ENCODE data around the gene LELP1.

LELP1 gene

DNA sequence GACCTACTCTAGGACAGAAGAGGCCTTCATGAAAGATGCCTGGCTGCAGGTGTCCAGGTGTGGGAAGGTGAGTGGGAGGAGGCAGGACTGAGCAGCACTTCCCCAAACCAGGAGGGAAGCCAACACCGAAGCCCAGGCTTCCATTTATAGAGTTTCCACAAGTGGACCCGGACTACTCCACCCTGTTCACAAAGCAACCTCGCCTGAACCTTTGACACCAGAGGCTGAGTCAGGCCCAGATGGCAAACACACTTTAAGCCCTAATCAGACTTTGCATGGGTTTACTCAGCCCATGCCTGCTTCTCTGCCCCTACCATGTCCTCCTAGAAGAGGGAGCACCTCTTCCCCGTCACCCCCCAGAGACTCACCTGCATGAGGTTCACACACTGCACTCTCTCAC lies 28.1 kb downstream of the LELP1 start:
- Histone ChIP-seq H3K27me3 (ENCODE audit: control insufficient read depth, insufficient read depth, low read length) (no peaks in the 10 kb centered on the region), H3K36me3 (ENCODE audit: control insufficient read depth, insufficient read depth, low read length) (no peaks in the 10 kb centered on the region), H3K4me3 (ENCODE audit: low read depth, low read length) (no peak overlapping the region), H3K9me3 (ENCODE audit: control insufficient read depth, insufficient read depth, low read length) (no peaks in the 10 kb centered on the region), H3K4me1 (ENCODE audit: control insufficient read depth, insufficient read depth, low read length) (no peaks in the 10 kb centered on the region), H3K9ac (ENCODE audit: low read depth, low read length) (no peak overlapping the region)

DNA sequence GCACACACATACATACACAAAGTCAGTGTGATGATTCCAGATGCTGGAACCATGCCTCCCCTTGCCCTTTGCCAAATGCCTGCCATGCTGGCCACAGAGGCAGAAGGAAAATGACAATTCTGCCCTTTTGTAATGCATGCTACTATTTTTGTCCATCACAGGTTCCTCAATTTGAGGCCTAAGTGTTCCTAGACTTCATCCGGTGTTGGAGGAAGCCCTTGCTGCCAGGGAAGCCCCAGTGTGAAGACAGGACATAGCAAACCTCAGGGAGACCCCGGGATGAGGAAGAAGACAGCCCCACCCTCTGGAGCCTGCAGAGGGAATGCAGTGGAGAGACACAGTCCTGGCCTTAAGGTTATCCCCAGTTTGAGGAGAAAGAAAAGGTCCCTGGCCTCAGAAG lies 28.6 kb downstream of the LELP1 start:
- H3K27me3 ChIP-seq (ENCODE audit: control insufficient read depth, insufficient read depth, low read length): no peaks in the 10 kb centered on the region
- H3K4me3 ChIP-seq (ENCODE audit: low read depth, low read length): no peak overlapping the region
- H3K9me3 ChIP-seq (ENCODE audit: control insufficient read depth, insufficient read depth, low read length): no peaks in the 10 kb centered on the region
- H3K4me1 ChIP-seq (ENCODE audit: control insufficient read depth, insufficient read depth, low read length): no peaks in the 10 kb centered on the region
- no peak overlapping the region for H3K9ac ChIP-seq (ENCODE audit: low read depth, low read length)
- H3K36me3 ChIP-seq (ENCODE audit: control insufficient read depth, insufficient read depth, low read length): no peaks in the 10 kb centered on the region

GRCh38 chr1:153232553-153232952 lies 29.3 kb downstream of the LELP1 start:
- no peak overlapping the region for H3K4me3 ChIP-seq (ENCODE audit: low read depth, low read length)
- no peaks in the 10 kb centered on the region for H3K9me3 ChIP-seq (ENCODE audit: control insufficient read depth, insufficient read depth, low read length)
- no peaks in the 10 kb centered on the region for H3K27me3 ChIP-seq (ENCODE audit: control insufficient read depth, insufficient read depth, low read length)
- H3K9ac ChIP-seq (ENCODE audit: low read depth, low read length): no peak overlapping the region
- H3K36me3 ChIP-seq (ENCODE audit: control insufficient read depth, insufficient read depth, low read length): no peaks in the 10 kb centered on the region
- no peaks in the 10 kb centered on the region for H3K4me1 ChIP-seq (ENCODE audit: control insufficient read depth, insufficient read depth, low read length)

DNA sequence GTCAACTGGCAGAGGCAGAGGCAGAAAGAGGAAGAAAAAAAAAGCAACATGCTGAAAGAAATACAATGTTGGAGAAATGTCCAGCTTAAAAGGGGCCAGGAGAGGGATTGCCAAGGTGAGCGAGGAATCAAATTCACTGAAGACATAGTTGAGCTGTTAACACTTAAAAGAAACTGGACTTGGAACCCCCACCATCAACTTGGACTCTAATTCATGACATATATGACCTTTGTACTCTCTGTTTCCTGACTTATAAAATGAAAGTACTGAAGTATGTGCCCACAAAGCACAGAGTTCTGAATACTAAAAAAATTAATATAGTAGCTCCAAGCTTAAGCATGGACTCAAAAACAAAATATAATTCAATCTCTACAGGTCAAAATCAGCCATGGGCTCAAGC lies 30.2 kb downstream of the LELP1 start:
- H3K9ac ChIP-seq (ENCODE audit: low read depth, low read length): no peak overlapping the region
- H3K4me1 ChIP-seq (ENCODE audit: control insufficient read depth, insufficient read depth, low read length): no peaks in the 10 kb centered on the region
- H3K9me3 ChIP-seq (ENCODE audit: control insufficient read depth, insufficient read depth, low read length): no peaks in the 10 kb centered on the region
- no peaks in the 10 kb centered on the region for H3K36me3 ChIP-seq (ENCODE audit: control insufficient read depth, insufficient read depth, low read length)
- H3K4me3 ChIP-seq (ENCODE audit: low read depth, low read length): no peak overlapping the region
- H3K27me3 ChIP-seq (ENCODE audit: control insufficient read depth, insufficient read depth, low read length): no peaks in the 10 kb centered on the region

DNA sequence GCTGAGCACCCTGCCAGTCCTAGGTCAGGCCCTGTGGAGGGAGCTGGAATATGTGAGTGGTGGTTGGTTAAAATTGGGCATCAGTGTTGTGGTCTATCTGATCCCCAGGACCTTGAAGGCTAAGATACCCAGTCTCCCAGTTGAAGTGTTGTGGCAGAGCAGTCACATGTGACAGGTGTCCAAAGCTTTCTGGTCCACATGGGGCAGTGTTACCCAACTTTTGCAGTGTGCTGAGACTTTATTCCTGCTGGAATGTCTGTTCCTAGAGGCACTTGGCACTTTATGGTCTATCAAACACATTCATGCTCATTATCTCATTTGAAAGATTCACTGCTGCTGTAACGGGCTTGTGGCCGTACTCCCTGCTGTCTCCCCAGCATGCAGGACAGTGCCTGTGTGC lies 35.3 kb downstream of the LELP1 start:
- Histone ChIP-seq H3K4me3 (ENCODE audit: low read depth, low read length) (no peak overlapping the region), H3K36me3 (ENCODE audit: control insufficient read depth, insufficient read depth, low read length) (no peaks in the 10 kb centered on the region), H3K4me1 (ENCODE audit: control insufficient read depth, insufficient read depth, low read length) (no peaks in the 10 kb centered on the region), H3K9ac (ENCODE audit: low read depth, low read length) (no peak overlapping the region), H3K27me3 (ENCODE audit: control insufficient read depth, insufficient read depth, low read length) (no peaks in the 10 kb centered on the region), H3K9me3 (ENCODE audit: control insufficient read depth, insufficient read depth, low read length) (no peaks in the 10 kb centered on the region)

DNA sequence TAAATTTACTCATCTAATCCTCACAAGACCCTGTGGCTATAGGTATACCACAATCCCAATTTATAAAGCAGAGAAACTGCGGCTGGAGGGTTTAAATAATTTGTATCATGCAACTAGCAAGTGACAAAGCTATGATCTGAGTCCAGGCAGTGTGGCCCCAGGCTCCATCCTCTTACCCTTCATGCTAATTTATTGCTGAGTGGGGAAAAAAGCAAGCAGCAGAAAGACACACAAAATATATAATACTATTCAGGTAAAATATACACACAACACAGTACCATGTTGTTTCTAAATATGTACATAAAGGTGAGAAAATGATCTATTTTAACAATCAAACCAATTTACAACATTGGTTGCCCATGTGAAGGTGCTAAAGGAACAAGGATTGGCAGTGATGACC lies 38.9 kb downstream of the LELP1 start:
- Histone ChIP-seq H3K9ac (ENCODE audit: low read depth, low read length) (no peak overlapping the region), H3K27me3 (ENCODE audit: control insufficient read depth, insufficient read depth, low read length) (no peaks in the 10 kb centered on the region), H3K9me3 (ENCODE audit: control insufficient read depth, insufficient read depth, low read length) (no peaks in the 10 kb centered on the region), H3K4me3 (ENCODE audit: low read depth, low read length) (no peak overlapping the region), H3K4me1 (ENCODE audit: control insufficient read depth, insufficient read depth, low read length) (no peaks in the 10 kb centered on the region), H3K36me3 (ENCODE audit: control insufficient read depth, insufficient read depth, low read length) (no peaks in the 10 kb centered on the region)

GRCh38 chr1:153245466-153245865 lies 42.2 kb downstream of the LELP1 start:
- Histone ChIP-seq H3K9me3 (ENCODE audit: control insufficient read depth, insufficient read depth, low read length) (no peaks in the 10 kb centered on the region), H3K4me1 (ENCODE audit: control insufficient read depth, insufficient read depth, low read length) (no peaks in the 10 kb centered on the region), H3K36me3 (ENCODE audit: control insufficient read depth, insufficient read depth, low read length) (no peaks in the 10 kb centered on the region), H3K4me3 (ENCODE audit: low read depth, low read length) (no peak overlapping the region), H3K9ac (ENCODE audit: low read depth, low read length) (no peak overlapping the region), H3K27me3 (ENCODE audit: control insufficient read depth, insufficient read depth, low read length) (no peaks in the 10 kb centered on the region)

- H3K36me3 ChIP-seq (ENCODE audit: control insufficient read depth, insufficient read depth, low read length): no peaks in the 10 kb centered on the region
- no peak overlapping the region for H3K9ac ChIP-seq (ENCODE audit: low read depth, low read length)
- H3K4me3 ChIP-seq (ENCODE audit: low read depth, low read length): no peak overlapping the region
- no peaks in the 10 kb centered on the region for H3K4me1 ChIP-seq (ENCODE audit: control insufficient read depth, insufficient read depth, low read length)
- H3K27me3 ChIP-seq (ENCODE audit: control insufficient read depth, insufficient read depth, low read length): no peaks in the 10 kb centered on the region
- no peaks in the 10 kb centered on the region for H3K9me3 ChIP-seq (ENCODE audit: control insufficient read depth, insufficient read depth, low read length)
Measured at GRCh38 chr1:153246018-153246417, 42.8 kb downstream of the LELP1 start.

DNA sequence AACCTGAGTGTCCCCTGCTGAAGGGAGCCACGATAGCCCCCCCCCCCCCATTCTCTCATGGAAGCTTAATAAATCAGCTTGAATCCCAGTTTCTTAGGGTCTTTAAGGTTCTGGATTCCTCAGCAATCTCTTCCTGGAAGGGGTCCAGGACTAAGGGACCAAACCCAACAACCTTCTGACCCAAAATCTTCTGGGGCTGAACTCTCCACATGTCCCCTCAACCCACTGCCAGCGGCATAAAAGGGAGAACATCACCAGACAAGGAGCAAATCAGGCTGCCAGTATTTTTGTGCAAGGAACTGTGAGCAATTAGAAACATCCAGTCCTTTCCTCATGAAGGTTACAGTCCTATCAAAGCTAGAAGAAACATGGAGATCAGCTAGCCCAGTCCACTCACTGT lies 43.6 kb downstream of the LELP1 start:
- Histone ChIP-seq H3K27me3 (ENCODE audit: control insufficient read depth, insufficient read depth, low read length) (no peaks in the 10 kb centered on the region), H3K36me3 (ENCODE audit: control insufficient read depth, insufficient read depth, low read length) (no peaks in the 10 kb centered on the region), H3K4me3 (ENCODE audit: low read depth, low read length) (no peak overlapping the region), H3K4me1 (ENCODE audit: control insufficient read depth, insufficient read depth, low read length) (no peaks in the 10 kb centered on the region), H3K9me3 (ENCODE audit: control insufficient read depth, insufficient read depth, low read length) (no peaks in the 10 kb centered on the region), H3K9ac (ENCODE audit: low read depth, low read length) (no peak overlapping the region)

DNA sequence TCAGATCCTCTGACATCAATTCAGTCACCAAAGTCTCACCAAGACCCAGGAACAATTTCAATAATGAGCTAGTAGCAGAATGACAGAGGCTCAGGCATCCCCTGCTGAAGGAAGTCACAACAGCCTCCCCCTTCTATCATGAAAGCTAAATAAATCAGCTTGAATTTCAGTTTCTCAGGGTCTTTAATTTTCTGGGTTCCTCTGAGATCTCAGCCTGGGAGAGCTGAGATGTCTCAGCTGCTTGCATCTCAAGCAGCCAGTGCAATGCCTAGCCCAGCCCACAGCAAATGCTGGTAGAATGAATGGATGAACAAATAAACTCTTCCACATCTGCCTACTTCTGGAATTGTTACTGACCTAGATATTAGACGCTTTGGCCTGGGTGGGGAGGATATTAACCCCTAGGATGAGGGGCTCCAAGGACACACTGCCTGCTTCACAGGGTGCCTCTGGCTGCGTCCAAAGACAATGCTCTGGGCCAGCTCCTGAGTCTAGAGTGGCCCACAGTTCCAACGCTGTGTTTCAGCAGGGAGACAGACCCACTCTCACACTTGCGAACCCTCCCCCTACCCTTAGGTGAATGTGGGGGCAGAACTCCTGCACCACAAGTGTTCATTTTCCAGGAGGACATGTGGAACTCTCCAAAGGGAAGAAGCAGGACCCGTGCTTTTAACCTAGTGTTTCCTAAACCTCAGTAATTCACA lies 45.1 kb downstream of the LELP1 start:
- Histone ChIP-seq H3K27me3 (ENCODE audit: control insufficient read depth, insufficient read depth, low read length) (no peaks in the 10 kb centered on the region), H3K9ac (ENCODE audit: low read depth, low read length) (no peak overlapping the region), H3K4me1 (ENCODE audit: control insufficient read depth, insufficient read depth, low read length) (no peaks in the 10 kb centered on the region), H3K36me3 (ENCODE audit: control insufficient read depth, insufficient read depth, low read length) (no peaks in the 10 kb centered on the region), H3K4me3 (ENCODE audit: low read depth, low read length) (no peak overlapping the region), H3K9me3 (ENCODE audit: control insufficient read depth, insufficient read depth, low read length) (no peaks in the 10 kb centered on the region)

GRCh38 chr1:153250166-153250565 lies 46.9 kb downstream of the LELP1 start:
- H3K9me3 ChIP-seq (ENCODE audit: control insufficient read depth, insufficient read depth, low read length): no peaks in the 10 kb centered on the region
- H3K27me3 ChIP-seq (ENCODE audit: control insufficient read depth, insufficient read depth, low read length): no peaks in the 10 kb centered on the region
- H3K4me3 ChIP-seq (ENCODE audit: low read depth, low read length): no peak overlapping the region
- H3K36me3 ChIP-seq (ENCODE audit: control insufficient read depth, insufficient read depth, low read length): no peaks in the 10 kb centered on the region
- no peaks in the 10 kb centered on the region for H3K4me1 ChIP-seq (ENCODE audit: control insufficient read depth, insufficient read depth, low read length)
- no peak overlapping the region for H3K9ac ChIP-seq (ENCODE audit: low read depth, low read length)

GRCh38 chr1:153251087-153251486 lies 47.9 kb downstream of the LELP1 start:
- H3K4me3 ChIP-seq (ENCODE audit: low read depth, low read length): no peak overlapping the region
- H3K4me1 ChIP-seq (ENCODE audit: control insufficient read depth, insufficient read depth, low read length): no peaks in the 10 kb centered on the region
- peaks cover 3% of the 10 kb centered on the region for H3K27me3 ChIP-seq (ENCODE audit: control insufficient read depth, insufficient read depth, low read length)
- H3K36me3 ChIP-seq (ENCODE audit: control insufficient read depth, insufficient read depth, low read length): no peaks in the 10 kb centered on the region
- H3K9ac ChIP-seq (ENCODE audit: low read depth, low read length): no peak overlapping the region
- no peaks in the 10 kb centered on the region for H3K9me3 ChIP-seq (ENCODE audit: control insufficient read depth, insufficient read depth, low read length)

All from iPS-15b (cell line).